HG02852 (cell line): ENCODE results near the gene NKAIN4.

ENCODE experiments used
- ATAC-seq: cut with Tn5 transposase; IDR thresholded peaks from one replicate; pipeline ENCODE4 v1.9.1; 2021; ENCODE audit warnings: mild to moderate bottlenecking, moderate library complexity; ENCODE audit not compliant: unreplicated experiment

Gene NKAIN4

GRCh38 chr20:63198606-63199005 lies 55.7 kb downstream of the NKAIN4 start:
- no peak for ATAC-seq

- ATAC-seq: no peak
These were observed 57.3 kb downstream of the NKAIN4 start for GRCh38 chr20:63196768-63197470.

GRCh38 chr20:63194797-63195173 lies 59.5 kb downstream of the NKAIN4 start:
- ATAC-seq: no peak

DNA sequence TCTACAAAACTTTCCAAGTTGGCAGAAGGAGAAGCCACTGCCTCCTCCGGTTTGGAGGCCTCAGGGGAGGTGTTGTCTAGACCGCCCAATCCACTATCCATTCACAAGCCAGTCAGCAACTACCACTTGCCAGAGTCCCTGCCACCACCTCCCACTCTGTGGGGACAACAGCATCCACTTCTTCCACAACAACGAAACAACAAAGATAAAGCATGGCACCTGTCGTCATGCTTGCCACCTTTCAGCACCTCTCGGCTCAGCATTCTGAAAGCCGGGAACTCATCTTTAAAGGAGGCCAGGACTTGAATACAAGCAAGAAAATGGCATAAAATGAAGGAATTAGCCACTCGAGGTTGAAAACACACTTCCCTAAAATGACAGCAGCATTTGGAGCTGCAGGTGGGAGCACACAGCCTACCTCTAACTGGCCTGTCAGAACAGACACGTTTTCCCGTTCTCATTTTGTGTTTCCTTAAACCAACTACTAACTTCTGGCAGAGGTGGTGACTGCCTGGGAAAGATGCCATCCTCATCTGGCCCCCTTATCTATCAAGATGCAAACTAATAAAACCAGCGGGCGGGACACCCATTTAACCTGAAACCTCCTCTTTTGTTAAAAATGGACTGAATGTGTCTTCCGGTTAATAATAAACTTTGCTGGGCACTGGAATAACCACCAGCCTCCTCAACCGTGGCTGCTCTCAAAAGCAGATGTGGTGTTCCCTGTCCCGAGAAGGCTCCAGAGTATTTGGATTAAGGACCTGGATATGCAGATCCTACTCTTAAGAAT lies 60.1 kb downstream of the NKAIN4 start:
- ATAC-seq: no peak

GRCh38 chr20:63192721-63193120 lies 61.5 kb downstream of the NKAIN4 start:
- no peak for ATAC-seq

DNA sequence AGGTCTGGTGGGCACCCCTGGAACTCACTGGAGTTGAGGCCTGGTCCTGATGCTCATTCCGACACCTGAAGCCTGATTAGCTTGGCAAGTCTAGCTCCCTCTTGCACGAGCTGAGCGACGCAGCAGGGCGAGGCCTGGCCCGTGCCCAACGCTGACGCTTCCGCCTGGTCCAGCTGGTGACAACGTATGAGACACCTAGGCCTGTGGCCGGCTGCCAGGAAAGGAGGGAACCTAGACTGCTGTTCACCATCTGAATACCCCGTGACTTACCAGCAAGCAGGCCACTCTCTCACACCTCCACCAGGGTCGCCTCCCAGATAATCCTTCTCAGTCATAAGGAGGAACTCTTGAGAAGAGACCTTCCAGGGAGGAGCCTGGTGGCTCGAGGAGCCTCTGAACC lies 62.9 kb downstream of the NKAIN4 start:
- ATAC-seq: no peak

- no peak for ATAC-seq
These were observed 63.4 kb downstream of the NKAIN4 start for GRCh38 chr20:63190828-63191227.
